Measurements from ENCODE around the gene CRACR2B. TPM values are rescaled to one million over a fixed set of nuclear protein-coding genes. Genes with fewer than 3 reads are reported as not detected.

Gene CRACR2B
- total RNA-seq, 1 experiment from 2014 or later, result 0.48 TPM

- DNase-seq, result peak; percentile 95
- Histone ChIP-seq H3K27me3 (ENCODE audit: low read length) (no peaks in the 10 kb centered on the region), H3K27ac (ENCODE audit: low read length) (peak within 1 kb of the TSS; percentile 81), H3K4me1 (ENCODE audit: low read length) (peaks cover 24% of the 10 kb centered on the region), H4K20me1 (ENCODE audit: insufficient read depth, low read depth, low read length) (peaks cover 13% of the 10 kb centered on the region; the same call in 1 of the 2 replicates), H3K4me2 (ENCODE audit: low read depth, low read length, poor library complexity, severe bottlenecking) (peak within 1 kb of the TSS; percentile 97), H2AFZ (ENCODE audit: low read length) (no peak within 1 kb of the TSS), H3K9me2 (replicated peaks; ENCODE audit: insufficient read depth, low read length) (no peaks in the 10 kb centered on the region), H3K4me3 (ENCODE audit: low read length) (peak within 1 kb of the TSS; percentile 95), H3K9me3 (ENCODE audit: low read length) (no peaks in the 10 kb centered on the region), H3K36me3 (ENCODE audit: insufficient read depth, low read length) (no peaks in the 10 kb centered on the region), H3K79me2 (ENCODE audit: low read length) (peaks cover 24% of the 10 kb centered on the region), H3K9ac (ENCODE audit: low read length) (peak within 1 kb of the TSS; percentile 93)
Observed at GRCh38 chr11:798093-798713, 29.5 kb upstream of the CRACR2B start, which contains the start of gene SLC25A22. Gene SLC25A22 (minus strand): TSS chr11:798281. CDS start chr11:795006, 3,275 bp downstream.

GRCh38 chr11:799641-800316, 27.9 kb upstream of the CRACR2B start:
- Histone ChIP-seq H2AFZ (ENCODE audit: low read length) (no peak overlapping the region), H3K9ac (ENCODE audit: low read length) (no peak overlapping the region), H3K4me3 (ENCODE audit: low read length) (no peak overlapping the region), H3K4me2 (ENCODE audit: low read depth, low read length, poor library complexity, severe bottlenecking) (no peak overlapping the region), H3K27ac (ENCODE audit: low read length) (no peak overlapping the region), H3K36me3 (ENCODE audit: insufficient read depth, low read length) (no peaks in the 10 kb centered on the region), H4K20me1 (ENCODE audit: insufficient read depth, low read depth, low read length) (peaks cover 6% of the 10 kb centered on the region; the same call in 1 of the 2 replicates), H3K27me3 (ENCODE audit: low read length) (no peaks in the 10 kb centered on the region), H3K9me3 (ENCODE audit: low read length) (no peaks in the 10 kb centered on the region), H3K79me2 (ENCODE audit: low read length) (peaks cover 17% of the 10 kb centered on the region), H3K9me2 (replicated peaks; ENCODE audit: insufficient read depth, low read length) (no peaks in the 10 kb centered on the region), H3K4me1 (ENCODE audit: low read length) (peaks cover 32% of the 10 kb centered on the region)
- no peak for DNase-seq

- no peak overlapping the region for H3K9ac ChIP-seq (ENCODE audit: low read length)
- no peak overlapping the region for H3K27ac ChIP-seq (ENCODE audit: low read length)
- H3K9me2 ChIP-seq (replicated peaks; ENCODE audit: insufficient read depth, low read length), result no peaks in the 10 kb centered on the region
- no peaks in the 10 kb centered on the region for H3K9me3 ChIP-seq (ENCODE audit: low read length)
- peaks cover 6% of the 10 kb centered on the region; the same call in 1 of the 2 replicates for H4K20me1 ChIP-seq (ENCODE audit: insufficient read depth, low read depth, low read length)
- no peak overlapping the region for H3K4me2 ChIP-seq (ENCODE audit: low read depth, low read length, poor library complexity, severe bottlenecking)
- no peaks in the 10 kb centered on the region for H3K36me3 ChIP-seq (ENCODE audit: insufficient read depth, low read length)
- H3K79me2 ChIP-seq (ENCODE audit: low read length), result peaks cover 13% of the 10 kb centered on the region
- peaks cover 28% of the 10 kb centered on the region for H3K4me1 ChIP-seq (ENCODE audit: low read length)
- H2AFZ ChIP-seq (ENCODE audit: low read length), result no peak overlapping the region
- H3K4me3 ChIP-seq (ENCODE audit: low read length), result no peak overlapping the region
- no peaks in the 10 kb centered on the region for H3K27me3 ChIP-seq (ENCODE audit: low read length)
- no peak for DNase-seq
Observed at GRCh38 chr11:800473-800872, 27.2 kb upstream of the CRACR2B start.

- no peaks in the 10 kb centered on the region for H3K9me2 ChIP-seq (replicated peaks; ENCODE audit: insufficient read depth, low read length)
- no peaks in the 10 kb centered on the region for H3K36me3 ChIP-seq (ENCODE audit: insufficient read depth, low read length)
- no peak overlapping the region for H2AFZ ChIP-seq (ENCODE audit: low read length)
- H3K4me2 ChIP-seq (ENCODE audit: low read depth, low read length, poor library complexity, severe bottlenecking), result no peak overlapping the region
- no peak overlapping the region for H3K27ac ChIP-seq (ENCODE audit: low read length)
- no peak overlapping the region for H3K4me3 ChIP-seq (ENCODE audit: low read length)
- H3K9me3 ChIP-seq (ENCODE audit: low read length), result no peaks in the 10 kb centered on the region
- DNase-seq, result no peak
- H3K4me1 ChIP-seq (ENCODE audit: low read length), result peaks cover 28% of the 10 kb centered on the region
- H4K20me1 ChIP-seq (ENCODE audit: insufficient read depth, low read depth, low read length), result peaks cover 3% of the 10 kb centered on the region; the same call in 1 of the 2 replicates
- no peak overlapping the region for H3K9ac ChIP-seq (ENCODE audit: low read length)
- peaks cover 8% of the 10 kb centered on the region for H3K79me2 ChIP-seq (ENCODE audit: low read length)
- no peaks in the 10 kb centered on the region for H3K27me3 ChIP-seq (ENCODE audit: low read length)
Observed at GRCh38 chr11:801097-801780, 26.5 kb upstream of the CRACR2B start.

- H3K79me2 ChIP-seq (ENCODE audit: low read length), result no peaks in the 10 kb centered on the region
- H3K9me3 ChIP-seq (ENCODE audit: low read length), result no peaks in the 10 kb centered on the region
- H2AFZ ChIP-seq (ENCODE audit: low read length), result no peak overlapping the region
- no peaks in the 10 kb centered on the region for H3K27me3 ChIP-seq (ENCODE audit: low read length)
- no peak overlapping the region for H3K4me2 ChIP-seq (ENCODE audit: low read depth, low read length, poor library complexity, severe bottlenecking)
- H3K4me3 ChIP-seq (ENCODE audit: low read length), result no peak overlapping the region
- DNase-seq, result no peak
- H3K36me3 ChIP-seq (ENCODE audit: insufficient read depth, low read length), result no peaks in the 10 kb centered on the region
- no peaks in the 10 kb centered on the region for H4K20me1 ChIP-seq (ENCODE audit: insufficient read depth, low read depth, low read length)
- H3K4me1 ChIP-seq (ENCODE audit: low read length), result peaks cover 21% of the 10 kb centered on the region
- no peak overlapping the region for H3K27ac ChIP-seq (ENCODE audit: low read length)
- H3K9me2 ChIP-seq (replicated peaks; ENCODE audit: insufficient read depth, low read length), result no peaks in the 10 kb centered on the region
- H3K9ac ChIP-seq (ENCODE audit: low read length), result no peak overlapping the region
Observed at GRCh38 chr11:802018-802617, 25.6 kb upstream of the CRACR2B start.

- no peaks in the 10 kb centered on the region for H3K36me3 ChIP-seq (ENCODE audit: insufficient read depth, low read length)
- no peaks in the 10 kb centered on the region for H3K27me3 ChIP-seq (ENCODE audit: low read length)
- no peak overlapping the region for H3K9ac ChIP-seq (ENCODE audit: low read length)
- no peaks in the 10 kb centered on the region for H4K20me1 ChIP-seq (ENCODE audit: insufficient read depth, low read depth, low read length)
- peaks cover 4% of the 10 kb centered on the region for H3K79me2 ChIP-seq (ENCODE audit: low read length)
- no peak overlapping the region for H3K4me2 ChIP-seq (ENCODE audit: low read depth, low read length, poor library complexity, severe bottlenecking)
- no peak overlapping the region for H2AFZ ChIP-seq (ENCODE audit: low read length)
- peaks cover 24% of the 10 kb centered on the region for H3K4me1 ChIP-seq (ENCODE audit: low read length)
- no peak overlapping the region for H3K4me3 ChIP-seq (ENCODE audit: low read length)
- no peaks in the 10 kb centered on the region for H3K9me3 ChIP-seq (ENCODE audit: low read length)
- no peaks in the 10 kb centered on the region for H3K9me2 ChIP-seq (replicated peaks; ENCODE audit: insufficient read depth, low read length)
- H3K27ac ChIP-seq (ENCODE audit: low read length), result no peak overlapping the region
- DNase-seq, result no peak
Observed at GRCh38 chr11:802693-803466, 24.8 kb upstream of the CRACR2B start.

GRCh38 chr11:803467-803742, 24.3 kb upstream of the CRACR2B start:
- Histone ChIP-seq H3K9ac (ENCODE audit: low read length) (no peak overlapping the region), H3K27me3 (ENCODE audit: low read length) (no peaks in the 10 kb centered on the region), H3K79me2 (ENCODE audit: low read length) (peaks cover 10% of the 10 kb centered on the region), H3K9me3 (ENCODE audit: low read length) (no peaks in the 10 kb centered on the region), H3K4me2 (ENCODE audit: low read depth, low read length, poor library complexity, severe bottlenecking) (peak overlapping the region; percentile 86), H2AFZ (ENCODE audit: low read length) (no peak overlapping the region), H3K27ac (ENCODE audit: low read length) (no peak overlapping the region), H3K36me3 (ENCODE audit: insufficient read depth, low read length) (no peaks in the 10 kb centered on the region), H3K4me3 (ENCODE audit: low read length) (no peak overlapping the region), H3K9me2 (replicated peaks; ENCODE audit: insufficient read depth, low read length) (no peaks in the 10 kb centered on the region), H4K20me1 (ENCODE audit: insufficient read depth, low read depth, low read length) (no peaks in the 10 kb centered on the region), H3K4me1 (ENCODE audit: low read length) (peaks cover 29% of the 10 kb centered on the region)
- no peak for DNase-seq
